CD14-positive monocyte (primary cell): Measurements from ENCODE around the gene CEMP1. TPM values are rescaled to one million over a fixed set of nuclear protein-coding genes. Genes with fewer than 3 reads are reported as not detected.

Experiments used
- DNase-seq, 3 donors: peaks; one replicate each; pipeline ENCODE4 v3.0.0-alpha.2; 2011 to 2022
- H2AFZ ChIP-seq: 2 replicates; pipeline ENCODE4 v1.6.0; 2012; ENCODE audit warnings: mild to moderate bottlenecking, low read depth, low read length, inconsistent platforms; ENCODE audit not compliant: insufficient read depth, poor library complexity, severe bottlenecking
- H3K27ac ChIP-seq, 2 donors: 1 replicate in 1 of 2; 2 replicates in 1 of 2; pipeline ENCODE4 v1.5.1; 2012 to 2013; ENCODE audit warnings: low read length in 2 of 2, control low read depth in 1 of 2, inconsistent platforms in 1 of 2, low read depth in 1 of 2, mild to moderate bottlenecking in 1 of 2
- H3K27me3 ChIP-seq, 2 donors: one replicate each; pipeline versions ENCODE4 v1.6.0 to v1.6.1; 2011 to 2013; ENCODE audit warnings: low read length in 2 of 2; ENCODE audit not compliant: control insufficient read depth in 2 of 2, insufficient read depth in 2 of 2
- H3K36me3 ChIP-seq, 2 donors: replicated peaks in 1 of 2; 1 replicate in 1 of 2; 2 replicates in 1 of 2; pipeline versions ENCODE4 v1.5.1 to v1.6.1; 2012 to 2013; ENCODE audit warnings: low read length in 2 of 2, control low read depth in 1 of 2, inconsistent platforms in 1 of 2, mild to moderate bottlenecking in 1 of 2; ENCODE audit not compliant: insufficient read depth in 2 of 2, control insufficient read depth in 1 of 2
- H3K4me1 ChIP-seq, 2 donors: 1 replicate in 1 of 2; 2 replicates in 1 of 2; pipeline versions ENCODE4 v1.5.1 to v1.6.1; 2012 to 2013; ENCODE audit warnings: low read length in 2 of 2, control low read depth in 1 of 2, inconsistent platforms in 1 of 2, mild to moderate bottlenecking in 1 of 2, moderate library complexity in 1 of 2; ENCODE audit not compliant: insufficient read depth in 2 of 2, control insufficient read depth in 1 of 2
- H3K4me2 ChIP-seq: replicated peaks from 2 replicates; pipeline ENCODE3; 2012; ENCODE audit warnings: low read length, moderate library complexity, mild to moderate bottlenecking; ENCODE audit not compliant: poor library complexity, severe bottlenecking; ENCODE audit errors: extremely low read depth
- H3K4me3 ChIP-seq, 3 experiments: fragments of 200-600 bp in 1 of 3; sonication (generic) in 1 of 3; replicated peaks in 1 of 3; 1 replicate in 2 of 3; 2 replicates in 1 of 3; pipeline ENCODE4 v1.5.1; 2011 to 2013; ENCODE audit warnings: low read length in 3 of 3, mild to moderate bottlenecking in 3 of 3, control low read depth in 2 of 3, low read depth in 2 of 3, inconsistent platforms in 1 of 3, moderate library complexity in 1 of 3
- H3K79me2 ChIP-seq: 2 replicates; pipeline ENCODE4 v1.6.0; 2012; ENCODE audit warnings: mild to moderate bottlenecking, control low read depth, inconsistent platforms, low read length, moderate library complexity; ENCODE audit not compliant: insufficient read depth
- H3K9ac ChIP-seq: 2 replicates; pipeline ENCODE4 v1.6.0; 2017; ENCODE audit warnings: low read length, mild to moderate bottlenecking; ENCODE audit not compliant: insufficient read depth, poor library complexity, severe bottlenecking
- H3K9me3 ChIP-seq, 2 donors: replicated peaks in 1 of 2; 1 replicate in 1 of 2; 2 replicates in 1 of 2; pipeline versions ENCODE4 v1.5.1 to v1.6.1; 2012 to 2013; ENCODE audit warnings: low read length in 2 of 2, control low read depth in 1 of 2; ENCODE audit not compliant: control insufficient read depth in 1 of 2, insufficient read depth in 1 of 2
- H4K20me1 ChIP-seq: 2 replicates; pipeline ENCODE4 v1.6.0; 2012; ENCODE audit warnings: mild to moderate bottlenecking, low read length, control low read depth, moderate library complexity; ENCODE audit not compliant: insufficient read depth
- H3K27ac Mint-ChIP-seq, 7 donors: one replicate each; pipeline ENCODE4 v1.8.0; 2020; ENCODE audit warnings: mild to moderate bottlenecking in 7 of 7, mixed read lengths in 7 of 7, moderate library complexity in 6 of 7, inconsistent platforms in 2 of 7
- H3K27me3 Mint-ChIP-seq, 3 donors: one replicate each; pipeline ENCODE4 v1.8.0; 2021 to 2022; ENCODE audit warnings: low read depth in 3 of 3, mild to moderate bottlenecking in 3 of 3, mixed read lengths in 3 of 3, moderate library complexity in 3 of 3, inconsistent platforms in 1 of 3
- H3K36me3 Mint-ChIP-seq, 2 donors: one replicate each; pipeline ENCODE4 v1.8.0; 2020; ENCODE audit warnings: mixed read lengths in 2 of 2, inconsistent platforms in 1 of 2, mild to moderate bottlenecking in 1 of 2
- H3K4me1 Mint-ChIP-seq: one replicate; pipeline ENCODE4 v1.8.0; 2020; ENCODE audit warnings: mild to moderate bottlenecking, mixed read lengths
- H3K4me3 Mint-ChIP-seq, 2 donors: one replicate each; pipeline ENCODE4 v1.8.0; 2020; ENCODE audit warnings: mild to moderate bottlenecking in 2 of 2, mixed read lengths in 2 of 2, moderate library complexity in 1 of 2
- H3K9me3 Mint-ChIP-seq, 7 donors: one replicate each; pipeline ENCODE4 v1.8.0; 2020 to 2022; ENCODE audit warnings: mixed read lengths in 7 of 7, mild to moderate bottlenecking in 6 of 7, moderate library complexity in 6 of 7, inconsistent platforms in 2 of 7
- CTCF ChIP-seq: fragments of 200-600 bp; IDR thresholded peaks from one replicate; pipeline ENCODE4 v1.8.0; 2022; ENCODE audit warnings: antibody characterized with exemption, mild to moderate bottlenecking
- WGBS: methylation state at CpG from one replicate; pipeline ENCODE4 v1.1.5; 2013; ENCODE audit warnings: missing lambda C conversion rate; ENCODE audit not compliant: insufficient coverage; 5-methylcytosine and 5-hydroxymethylcytosine counted together
- intact Hi-C, 2 donors: fragments of 100-400 bp; cut with micrococcal nuclease; formaldehyde crosslinking; loops; one replicate each; pipeline versions ENCODE4 v1.15.0 to v1.15.1; 2023
- polyA plus RNA-seq, 3 donors: library from polyadenylated mRNA; depleted of rRNA in 1 of 3; unstranded in 2 of 3; stranded (reverse) in 1 of 3; fragments of 300-500 nt in 2 of 3; fragments of >200 nt in 1 of 3; fragmentation: Illumina TruSeq in 2 of 3; gene quantifications; 1 replicate in 2 of 3; 2 replicates in 1 of 3; pipeline ENCODE4 v1.2.3, GENCODE V29; 2012 to 2021
- small RNA-seq: library from RNA; depleted of rRNA; stranded (forward); fragments of <200 nt; gene quantifications from one replicate; pipeline ENCODE3, GENCODE V24; 2012; ENCODE audit warnings: low read depth; ENCODE audit not compliant: insufficient read length

The CEMP1 gene
- polyA plus RNA-seq, 3 donors: 0.12 to 0.56 TPM; not detected in 1

DNA sequence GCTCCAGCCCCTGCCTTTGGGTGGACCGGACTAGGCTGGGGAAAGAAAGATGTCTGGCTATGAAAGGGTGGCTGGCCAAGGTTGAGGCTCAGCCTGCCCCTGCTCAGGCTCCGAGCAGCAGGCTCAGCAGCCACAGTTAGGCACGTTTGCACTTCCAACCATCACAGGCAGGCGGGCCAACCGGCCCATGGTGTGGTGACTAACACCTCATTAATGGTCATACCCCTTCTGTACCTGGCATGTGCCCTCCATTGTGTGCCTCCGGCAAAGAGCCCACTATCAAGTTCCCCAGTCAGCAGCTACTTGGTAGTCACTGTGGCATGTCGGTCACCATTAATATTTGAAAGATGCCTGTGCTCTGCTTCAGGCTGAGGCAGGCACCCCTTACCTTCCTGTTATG lies 49.5 kb downstream of the CEMP1 start:
- Mint-ChIP-seq H3K27ac (no peak overlapping the region), H3K36me3 (peaks cover 12 to 55% of the 10 kb centered on the region in 2 donors), H3K9me3 (peaks cover 0 to 1% (median 0%) of the 10 kb centered on the region in 7 donors), H3K4me1 (peaks cover 50% of the 10 kb centered on the region), H3K4me3 (no peak overlapping the region), H3K27me3 (peaks cover 0 to 2% (median 1%) of the 10 kb centered on the region in 3 donors)
- Histone ChIP-seq H3K36me3 (no peaks in the 10 kb centered on the region), H2AFZ (no peak overlapping the region), H3K79me2 (peaks cover 70% of the 10 kb centered on the region), H3K27ac (no peak overlapping the region), H3K9me3 (no peaks in the 10 kb centered on the region), H3K27me3 (no peaks in the 10 kb centered on the region), H3K4me3 (no peak overlapping the region), H4K20me1 (peaks cover 24% of the 10 kb centered on the region), H3K9ac (no peak overlapping the region), H3K4me2 (no peak overlapping the region), H3K4me1 (peaks cover 10 to 24% of the 10 kb centered on the region in 2 donors)
- no peak for TF ChIP-seq CTCF
- DNase-seq: no peak
- 100% methylated on average over 4 of the region's 7 CpGs for WGBS
- intact Hi-C loops: no loop called here

GRCh38 chr16:2480948-2481347 lies 50.3 kb downstream of the CEMP1 start:
- H3K4me1 ChIP-seq: peaks cover 6 to 24% of the 10 kb centered on the region in 2 donors
- no peak overlapping the region for H3K27ac ChIP-seq
- Mint-ChIP-seq H3K9me3 (peaks cover 0 to 1% (median 0%) of the 10 kb centered on the region in 7 donors), H3K4me1 (peaks cover 49% of the 10 kb centered on the region), H3K4me3 (no peak overlapping the region), H3K27me3 (peaks cover 0 to 2% (median 1%) of the 10 kb centered on the region in 3 donors), H3K36me3 (peaks cover 12 to 52% of the 10 kb centered on the region in 2 donors), H3K27ac (peak overlapping the region in 1 of 7 donors; percentile 50)
- peaks cover 24% of the 10 kb centered on the region for H4K20me1 ChIP-seq
- intact Hi-C loops: no loop called here
- 88% methylated on average over 6 of the region's 12 CpGs for WGBS
- no peaks in the 10 kb centered on the region for H3K27me3 ChIP-seq
- H3K79me2 ChIP-seq: peaks cover 70% of the 10 kb centered on the region
- H3K36me3 ChIP-seq: no peaks in the 10 kb centered on the region
- DNase-seq: no peak
- no peak for TF ChIP-seq CTCF
- no peak overlapping the region for H3K4me3 ChIP-seq
- H2AFZ ChIP-seq: no peak overlapping the region
- H3K9ac ChIP-seq: no peak overlapping the region
- H3K4me2 ChIP-seq: no peak overlapping the region
- no peaks in the 10 kb centered on the region for H3K9me3 ChIP-seq

Small RNA genes lying within 50 kb of the gene (small RNA-seq; reads per million reads assigned to genes)
- gene AC093525.1: not detected
- not detected for gene MIR3178

Other genes starting within 250 kb of the CEMP1 start
- 1 to 10 TPM in 1 of 3 donors, under 1 TPM in 2; 0.06 to 1.2 (median 0.68) TPM for gene ABCA3, start 190.7 kb downstream of the CEMP1 start, polyA plus RNA-seq
- gene CCNF, start 102.0 kb downstream of the CEMP1 start, polyA plus RNA-seq: under 1 TPM; 0.34 to 0.97 (median 0.68) TPM
- gene TEDC2, start 71.3 kb downstream of the CEMP1 start, polyA plus RNA-seq: under 1 TPM in 1 of 3 donors, not detected in 2; 0.28 TPM
- gene NTN3, start 60.1 kb downstream of the CEMP1 start, polyA plus RNA-seq: not detected
- 1 to 10 TPM in 2 of 3 donors, under 1 TPM in 1; 0.76 to 5.9 (median 2.1) TPM for gene TBC1D24, start 56.3 kb downstream of the CEMP1 start, polyA plus RNA-seq
- gene ATP6V0C, start 17.5 kb downstream of the CEMP1 start, polyA plus RNA-seq: 100 to 1,000 TPM; 176 to 310 (median 187) TPM
- gene AMDHD2, start 11.0 kb downstream of the CEMP1 start, polyA plus RNA-seq: 10 to 100 TPM in 1 of 3 donors, 1 to 10 TPM in 2; 6.9 to 57.8 (median 8.4) TPM
- 10 to 100 TPM; 35.6 to 45.9 (median 38.6) TPM for gene PDPK1, start 6.6 kb upstream of the CEMP1 start, polyA plus RNA-seq
- 10 to 100 TPM; 16.0 to 23.1 (median 21.0) TPM for gene KCTD5, start 151.1 kb upstream of the CEMP1 start, polyA plus RNA-seq
- 1 to 10 TPM in 1 of 3 donors, not detected in 2; 1.1 TPM for gene PRSS27, start 188.8 kb upstream of the CEMP1 start, polyA plus RNA-seq
- 1,000 to 10,000 TPM in 1 of 3 donors, 10 to 100 TPM in 2; 19.0 to 1,186 (median 31.8) TPM for gene SRRM2, start 221.2 kb upstream of the CEMP1 start, polyA plus RNA-seq
- gene ELOB, start 245.9 kb upstream of the CEMP1 start, polyA plus RNA-seq: 100 to 1,000 TPM; 150 to 405 (median 363) TPM